ENCODE data around the gene RAVER1. TPM values are rescaled to one million over a fixed set of nuclear protein-coding genes. Genes with fewer than 3 reads are reported as not detected.
A peak's percentile ranks its signal among the peaks of the same experiment; 100 is the strongest.

RAVER1 gene
- total RNA-seq, 1 experiment from 2014 or later = 62.4 TPM

GRCh38 chr19:10291554-10292205 lies 41.6 kb downstream of the RAVER1 start:
- intact Hi-C loops (cut with micrococcal nuclease) = no loop called here
- Histone ChIP-seq H3K9me2 (replicated peaks; ENCODE audit: low read length) (no peaks in the 10 kb centered on the region), H3K79me2 (ENCODE audit: low read length) (no peaks in the 10 kb centered on the region), H3K36me3 (ENCODE audit: low read depth, low read length) (no peaks in the 10 kb centered on the region), H3K4me2 (ENCODE audit: low read length) (peak overlapping the region; percentile 95), H3K9ac (ENCODE audit: low read length) (no peak overlapping the region), H3K4me3 (ENCODE audit: low read length) (peak overlapping the region; percentile 69), H3K9me3 (ENCODE audit: low read length) (no peaks in the 10 kb centered on the region), H3K27ac (ENCODE audit: low read length) (no peak overlapping the region), H3K4me1 (ENCODE audit: insufficient read depth, low read length) (peaks cover 29% of the 10 kb centered on the region), H3F3A (ENCODE audit: low read length, unreplicated experiment) (no peaks in the 10 kb centered on the region), H3K27me3 (ENCODE audit: low read length) (peaks cover 19% of the 10 kb centered on the region; the same call in 1 of the 2 replicates), H2AFZ (ENCODE audit: low read length) (peak overlapping the region; percentile 80), H4K20me1 (ENCODE audit: low read length) (no peaks in the 10 kb centered on the region)
- TSS peak; percentile 35 for BruUV-seq (replicated peaks)
- no peak for TF ChIP-seq EZH2phosphoT487 (IDR thresholded peaks at IDR 0.05; ENCODE audit: borderline replicate concordance, low read length)
- TF ChIP-seq EZH2 (IDR thresholded peaks at IDR 0.05; ENCODE audit: low read length, unreplicated experiment) = no peak
- no peak for TF ChIP-seq CTCF (conservative IDR thresholded peaks at IDR 0.05; ENCODE audit: low read depth, low read length)
- ATAC-seq (peak; percentile 19), DNase-seq (no peak)
- CTCF ChIA-PET = interaction anchor here (0.8 to 2.1 kb wide), 4 partner anchors 22 to 99 kb away, joined by 3 to 12 read pairs (median 4); partner anchors contain the start of gene ICAM1
- POLR2A ChIA-PET (ENCODE audit: unreplicated experiment) = interaction anchor here (0.6 to 0.7 kb wide), 2 partner anchors 21 to 89 kb away, joined by 6 read pairs; partner anchors contain the start of genes ICAM1 and TYK2

GRCh38 chr19:10290876-10291553 lies 42.3 kb downstream of the RAVER1 start:
- peaks cover 29% of the 10 kb centered on the region for H3K4me1 ChIP-seq (ENCODE audit: insufficient read depth, low read length)
- no peak for TF ChIP-seq CTCF (conservative IDR thresholded peaks at IDR 0.05; ENCODE audit: low read depth, low read length)
- no peak for TF ChIP-seq EZH2 (IDR thresholded peaks at IDR 0.05; ENCODE audit: low read length, unreplicated experiment)
- no peak for TF ChIP-seq EZH2phosphoT487 (IDR thresholded peaks at IDR 0.05; ENCODE audit: borderline replicate concordance, low read length)
- peak; percentile 56 for DNase-seq
- H3K9me2 ChIP-seq (replicated peaks; ENCODE audit: low read length) = no peaks in the 10 kb centered on the region
- ChIA-PET POLR2A (ENCODE audit: unreplicated experiment) (interaction anchor here (0.6 kb wide), 2 partner anchors 43 to 89 kb away, joined by 6 to 10 read pairs; partner anchors contain the start of gene TYK2), CTCF (interaction anchor here (0.8 to 2.1 kb wide), 4 partner anchors 21 to 100 kb away, joined by 3 to 12 read pairs (median 4); partner anchors contain the start of gene ICAM1)
- ATAC-seq = peak; percentile 45
- H3K36me3 ChIP-seq (ENCODE audit: low read depth, low read length) = no peaks in the 10 kb centered on the region
- H3K27me3 ChIP-seq (ENCODE audit: low read length) = peaks cover 19% of the 10 kb centered on the region; the same call in 1 of the 2 replicates
- H3K79me2 ChIP-seq (ENCODE audit: low read length) = no peaks in the 10 kb centered on the region
- no peaks in the 10 kb centered on the region for H3K9me3 ChIP-seq (ENCODE audit: low read length)
- H2AFZ ChIP-seq (ENCODE audit: low read length) = peak overlapping the region; percentile 80
- H4K20me1 ChIP-seq (ENCODE audit: low read length) = no peaks in the 10 kb centered on the region
- H3K4me2 ChIP-seq (ENCODE audit: low read length) = peak overlapping the region; percentile 95
- BruUV-seq (replicated peaks) = no TSS peak
- H3F3A ChIP-seq (ENCODE audit: low read length, unreplicated experiment) = no peaks in the 10 kb centered on the region
- H3K27ac ChIP-seq (ENCODE audit: low read length) = no peak overlapping the region
- intact Hi-C loops (cut with micrococcal nuclease) = no loop called here
- no peak overlapping the region for H3K9ac ChIP-seq (ENCODE audit: low read length)
- peak overlapping the region; percentile 69 for H3K4me3 ChIP-seq (ENCODE audit: low read length)
